K562 treated with DMSO at 1 percent for 4 hours (cell line): Measurements from ENCODE around the gene ZNF860. TPM values are rescaled to one million over a fixed set of nuclear protein-coding genes. Genes with fewer than 3 reads are reported as not detected.

ENCODE experiments used
- total RNA-seq: library from RNA; unstranded; fragments of 300-600 nt; gene quantifications from 2 replicates; pipeline ENCODE4 v1.2.3, GENCODE V29; 2022; ENCODE audit not compliant: insufficient read depth

Gene ZNF860
- not detected in 2 replicates for total RNA-seq

GRCh38 chr3:31981206-31982181 lies at the start of gene ZNF860, which contains the start of gene OSBPL10:
ZNF860 (plus strand) TSS chr3:31981750; CDS start chr3:31989080, 7,330 bp downstream.
OSBPL10 (minus strand) TSS chr3:31981262; CDS start chr3:31981179, 83 bp downstream.

Other genes with a start within 250 kb of the ZNF860 start
- gene OSBPL10, start 488 bp upstream of the ZNF860 start, total RNA-seq, result 0.79 and 1.1 TPM in 2 replicates
- gene GPD1L, start 124.9 kb downstream of the ZNF860 start, total RNA-seq, result 9.2 and 15.3 TPM in 2 replicates